GM19463 (cell line): ENCODE measurements around the gene CCDC71L.

Experiments used
- ATAC-seq: cut with Tn5 transposase; IDR thresholded peaks from one replicate; pipeline ENCODE4 v1.9.1; 2021; ENCODE audit warnings: mild to moderate bottlenecking, moderate library complexity; ENCODE audit not compliant: unreplicated experiment

Gene CCDC71L

GRCh38 chr7:106626376-106627164, 34.4 kb downstream of the CCDC71L start:
- ATAC-seq, result no peak

- ATAC-seq, result no peak
Measured at GRCh38 chr7:106625678-106626301, 35.2 kb downstream of the CCDC71L start.

- no peak for ATAC-seq
Measured at GRCh38 chr7:106623853-106624252, 37.1 kb downstream of the CCDC71L start.

- no peak for ATAC-seq
Measured at GRCh38 chr7:106623315-106623660, 37.7 kb downstream of the CCDC71L start.

GRCh38 chr7:106622654-106623314, 38.2 kb downstream of the CCDC71L start:
- ATAC-seq, result no peak

GRCh38 chr7:106621393-106622132, 39.4 kb downstream of the CCDC71L start:
- no peak for ATAC-seq

- ATAC-seq, result no peak
Measured at GRCh38 chr7:106620676-106621075, 40.3 kb downstream of the CCDC71L start.

- no peak for ATAC-seq
Measured at GRCh38 chr7:106620034-106620433, 40.9 kb downstream of the CCDC71L start.

- no peak for ATAC-seq
Measured at GRCh38 chr7:106619213-106619612, 41.7 kb downstream of the CCDC71L start.

- ATAC-seq, result no peak
Measured at GRCh38 chr7:106618480-106618879, 42.5 kb downstream of the CCDC71L start.

GRCh38 chr7:106617860-106618259, 43.1 kb downstream of the CCDC71L start:
- no peak for ATAC-seq

- ATAC-seq, result no peak
Measured at GRCh38 chr7:106616708-106617051, 44.3 kb downstream of the CCDC71L start.

GRCh38 chr7:106615808-106616707, 44.9 kb downstream of the CCDC71L start:
- ATAC-seq, result no peak

- ATAC-seq, result no peak
Measured at GRCh38 chr7:106614751-106615150, 46.2 kb downstream of the CCDC71L start.

GRCh38 chr7:106613848-106614560, 47.0 kb downstream of the CCDC71L start:
- ATAC-seq, result no peak

- no peak for ATAC-seq
Measured at GRCh38 chr7:106613279-106613678, 47.7 kb downstream of the CCDC71L start.

GRCh38 chr7:106612432-106612831, 48.5 kb downstream of the CCDC71L start:
- no peak for ATAC-seq

GRCh38 chr7:106611911-106612310, 49.0 kb downstream of the CCDC71L start:
- ATAC-seq, result no peak

- ATAC-seq, result no peak
Measured at GRCh38 chr7:106610996-106611886, 49.7 kb downstream of the CCDC71L start.
